HG03196 (cell line): Measurements from ENCODE around the gene SPANXA1.
"Not testable (repeated sequence)": the region's sequence is repeated elsewhere in the genome, so short reads cannot be mapped to it uniquely, and the experiment has no call there.

Source experiments
- ATAC-seq: cut with Tn5 transposase; IDR thresholded peaks from one replicate; pipeline ENCODE4 v1.9.1; 2021; ENCODE audit not compliant: unreplicated experiment

SPANXA1 gene, protein sequence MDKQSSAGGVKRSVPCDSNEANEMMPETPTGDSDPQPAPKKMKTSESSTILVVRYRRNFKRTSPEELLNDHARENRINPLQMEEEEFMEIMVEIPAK

DNA sequence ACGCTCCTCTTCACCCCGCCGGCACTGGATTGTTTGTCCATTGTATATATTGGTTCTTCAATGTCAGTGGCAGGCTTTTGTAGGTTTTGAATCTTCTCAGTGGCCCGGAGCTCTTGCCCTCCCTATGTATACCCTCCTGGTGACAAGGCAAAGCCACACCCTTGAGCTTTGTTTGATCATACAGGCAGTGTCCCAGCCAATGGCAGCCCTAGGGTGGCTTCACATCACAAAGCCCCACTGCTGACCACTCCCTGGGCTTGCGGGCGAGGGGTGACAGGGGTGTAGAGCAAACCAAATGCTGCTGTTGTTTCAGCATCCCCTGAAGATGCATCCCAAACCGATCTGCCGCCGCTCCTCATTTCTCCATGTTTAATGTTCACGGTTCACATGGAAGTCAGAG is at the start of gene SPANXA1:
SPANXA1 (minus strand) TSS at position 101 of the 400 bp plus-strand sequence; CDS start at position 41, 60 bp downstream.
- not testable (repeated sequence) for ATAC-seq

DNA sequence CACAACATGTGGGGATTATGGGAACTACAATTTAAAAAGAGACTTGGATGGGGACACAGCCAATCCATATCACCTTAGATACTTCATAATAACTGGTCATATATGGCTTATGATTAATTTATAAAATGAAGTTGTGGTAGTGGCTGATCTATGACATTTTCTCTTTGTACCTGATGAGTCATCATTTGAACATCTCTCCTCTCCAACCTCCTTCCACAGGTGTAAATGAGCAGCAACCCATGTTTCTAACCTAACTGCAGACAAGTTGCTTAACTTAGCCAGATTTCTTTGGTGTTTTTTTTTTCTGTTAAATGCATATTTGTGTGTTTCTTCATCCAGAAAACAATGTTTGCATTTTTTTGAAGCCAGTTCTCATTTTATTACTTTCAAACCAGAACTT is 47.6 kb upstream of the SPANXA1 start:
- no peak for ATAC-seq

DNA sequence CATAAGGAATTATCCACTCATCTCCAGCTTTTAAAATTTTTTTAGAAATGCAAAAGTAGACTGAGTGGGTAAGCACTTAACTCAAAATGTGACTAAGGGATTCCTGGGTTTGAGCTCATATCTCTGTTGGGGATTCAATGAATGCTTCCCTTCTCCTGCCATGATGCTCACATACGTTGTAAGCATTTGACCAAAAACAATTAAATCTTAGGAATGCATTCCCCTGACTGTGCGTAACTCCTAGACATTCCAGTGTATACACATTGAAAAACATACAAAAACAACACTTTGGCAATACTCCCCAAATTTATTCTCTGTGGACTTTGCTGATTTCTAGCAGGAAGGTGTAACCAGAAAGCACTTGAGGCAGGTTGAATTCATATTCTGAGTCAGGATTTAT is 34.8 kb upstream of the SPANXA1 start:
- ATAC-seq = no peak

DNA sequence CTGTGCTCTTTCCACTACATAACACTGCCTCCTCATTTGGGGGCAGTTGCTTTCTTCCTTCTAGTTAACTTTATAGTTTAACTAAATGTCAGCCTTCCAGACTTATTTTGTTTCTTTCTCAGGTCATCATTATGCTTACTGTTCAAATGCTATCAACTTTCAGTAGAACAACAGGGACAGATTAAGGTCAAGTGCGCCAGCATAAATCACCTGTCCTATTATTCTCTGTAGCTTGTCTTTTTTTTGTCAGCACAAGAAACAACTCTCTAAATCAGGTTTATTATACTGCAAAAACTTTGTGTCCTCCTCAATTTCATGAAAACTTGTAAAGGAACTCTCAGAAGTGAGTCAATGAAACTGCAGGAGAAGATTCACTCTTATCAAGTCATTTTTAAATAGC is 24.6 kb upstream of the SPANXA1 start:
- ATAC-seq = no peak

DNA sequence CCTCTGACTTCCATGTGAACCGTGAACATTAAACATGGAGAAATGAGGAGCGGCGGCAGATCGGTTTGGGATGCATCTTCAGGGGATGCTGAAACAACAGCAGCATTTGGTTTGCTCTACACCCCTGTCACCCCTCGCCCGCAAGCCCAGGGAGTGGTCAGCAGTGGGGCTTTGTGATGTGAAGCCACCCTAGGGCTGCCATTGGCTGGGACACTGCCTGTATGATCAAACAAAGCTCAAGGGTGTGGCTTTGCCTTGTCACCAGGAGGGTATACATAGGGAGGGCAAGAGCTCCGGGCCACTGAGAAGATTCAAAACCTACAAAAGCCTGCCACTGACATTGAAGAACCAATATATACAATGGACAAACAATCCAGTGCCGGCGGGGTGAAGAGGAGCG is 4.9 kb upstream of the SPANXA1 start, which contains the start of gene SPANXA2:
SPANXA2 (plus strand) TSS at position 301 of the 400 bp plus-strand sequence; CDS start at position 361, 60 bp downstream.
- not testable (repeated sequence) for ATAC-seq

DNA sequence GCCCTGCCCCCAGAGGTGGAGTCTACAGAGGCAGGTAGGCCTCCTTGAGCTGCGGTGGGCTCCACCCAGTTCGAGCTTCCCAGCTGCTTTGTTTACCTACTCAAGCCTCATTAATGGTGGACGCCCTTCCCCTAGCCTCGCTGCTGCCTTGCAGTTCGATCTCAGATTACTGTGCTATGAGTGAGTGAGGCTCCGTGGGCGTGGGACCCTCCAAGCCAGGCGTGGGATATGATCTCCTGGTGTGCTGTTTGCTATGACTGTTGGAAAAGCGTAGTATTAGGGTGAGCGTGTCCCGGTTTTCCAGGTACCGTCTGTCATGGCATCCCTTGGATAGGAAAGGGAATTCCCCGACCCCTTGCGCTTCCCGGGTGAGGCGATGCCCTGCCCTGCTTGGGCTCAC is 42.0 kb downstream of the SPANXA1 start:
- not testable (repeated sequence) for ATAC-seq
